ENCODE results near the gene MGAT5.

MGAT5 gene

GRCh38 chr2:134301928-134302260 lies 48.0 kb downstream of the MGAT5 start:
- Mint-ChIP-seq H3K27ac (no peak overlapping the region), H3K27me3 (no peaks in the 10 kb centered on the region), H3K9me3 (peaks cover under 1 to 3% of the 10 kb centered on the region in 2 donors), H3K4me1 (peaks cover 36 to 75% of the 10 kb centered on the region in 2 donors), H3K36me3 (peaks cover 24 to 36% of the 10 kb centered on the region in 2 donors), H3K4me3 (no peak overlapping the region)
- DNase-seq (no peak), ATAC-seq (replicated peaks) (no peak)

GRCh38 chr2:134304394-134305108 lies 50.7 kb downstream of the MGAT5 start:
- H3K4me3 Mint-ChIP-seq = no peak overlapping the region
- peaks cover 47 to 83% of the 10 kb centered on the region in 2 donors for H3K4me1 Mint-ChIP-seq
- ATAC-seq (replicated peaks) = no peak

GRCh38 chr2:134305109-134305491 lies 51.2 kb downstream of the MGAT5 start:
- H3K36me3 Mint-ChIP-seq = peaks cover 17 to 29% of the 10 kb centered on the region in 2 donors
- no peaks in the 10 kb centered on the region for H3K27me3 Mint-ChIP-seq
- H3K4me1 Mint-ChIP-seq = peaks cover 45 to 83% of the 10 kb centered on the region in 2 donors
- H3K9me3 Mint-ChIP-seq = peaks cover 2 to 3% of the 10 kb centered on the region in 2 donors
- H3K4me3 Mint-ChIP-seq = no peak overlapping the region
- H3K27ac Mint-ChIP-seq = peak overlapping the region; percentile 67
- DNase-seq (no peak), ATAC-seq (replicated peaks) (no peak)

More at GRCh38 chr2:134304394-134305108, 50.7 kb downstream of the MGAT5 start:
- DNase-seq = no peak
- Mint-ChIP-seq H3K9me3 (peaks cover 2 to 3% of the 10 kb centered on the region in 2 donors), H3K27ac (peak overlapping the region; percentile 80), H3K36me3 (peaks cover 20 to 31% of the 10 kb centered on the region in 2 donors), H3K27me3 (no peaks in the 10 kb centered on the region)

- Mint-ChIP-seq H3K9me3 (peaks cover 2 to 3% of the 10 kb centered on the region in 2 donors), H3K4me1 (peaks cover 45 to 83% of the 10 kb centered on the region in 2 donors)
These were observed 52.6 kb downstream of the MGAT5 start for GRCh38 chr2:134306521-134306920.

GRCh38 chr2:134307334-134307733 lies 53.5 kb downstream of the MGAT5 start:
- Mint-ChIP-seq H3K4me3 (peak overlapping the region; percentile 7 to 25), H3K9me3 (peaks cover 2 to 3% of the 10 kb centered on the region in 2 donors), H3K27ac (peak overlapping the region; percentile 73), H3K36me3 (peaks cover 31 to 43% of the 10 kb centered on the region in 2 donors), H3K27me3 (no peaks in the 10 kb centered on the region), H3K4me1 (peaks cover 48 to 87% of the 10 kb centered on the region in 2 donors)
- DNase-seq (no peak), ATAC-seq (replicated peaks) (no peak)

More at GRCh38 chr2:134306521-134306920, 52.6 kb downstream of the MGAT5 start:
- H3K27me3 Mint-ChIP-seq = no peaks in the 10 kb centered on the region
- DNase-seq = no peak
- H3K27ac Mint-ChIP-seq = peak overlapping the region; percentile 51
- H3K36me3 Mint-ChIP-seq = peaks cover 25 to 37% of the 10 kb centered on the region in 2 donors
- ATAC-seq (replicated peaks) = no peak
- no peak overlapping the region for H3K4me3 Mint-ChIP-seq

- no peak for ATAC-seq (replicated peaks)
- peaks cover 26 to 44% of the 10 kb centered on the region in 2 donors for H3K36me3 Mint-ChIP-seq
- H3K27me3 Mint-ChIP-seq = no peaks in the 10 kb centered on the region
- no peak for DNase-seq
- H3K4me3 Mint-ChIP-seq = no peak overlapping the region
- H3K9me3 Mint-ChIP-seq = peaks cover 2 to 3% of the 10 kb centered on the region in 2 donors
- H3K4me1 Mint-ChIP-seq = peaks cover 49 to 85% of the 10 kb centered on the region in 2 donors
- no peak overlapping the region for H3K27ac Mint-ChIP-seq
These were observed 54.9 kb downstream of the MGAT5 start for GRCh38 chr2:134308474-134309385.

- peaks cover 49 to 87% of the 10 kb centered on the region in 2 donors for H3K4me1 Mint-ChIP-seq
- H3K4me3 Mint-ChIP-seq = no peak overlapping the region
These were observed 56.5 kb downstream of the MGAT5 start for GRCh38 chr2:134310107-134311079.

GRCh38 chr2:134312482-134312881 lies 58.6 kb downstream of the MGAT5 start:
- H3K36me3 Mint-ChIP-seq = peaks cover 22 to 37% of the 10 kb centered on the region in 2 donors
- H3K9me3 Mint-ChIP-seq = peaks cover 2 to 3% of the 10 kb centered on the region in 2 donors
- no peak overlapping the region for H3K4me3 Mint-ChIP-seq
- ATAC-seq (replicated peaks) (no peak), DNase-seq (no peak)
- H3K27me3 Mint-ChIP-seq = no peaks in the 10 kb centered on the region
- H3K27ac Mint-ChIP-seq = peak overlapping the region; percentile 62
- peaks cover 52 to 81% of the 10 kb centered on the region in 2 donors for H3K4me1 Mint-ChIP-seq

More at GRCh38 chr2:134310107-134311079, 56.5 kb downstream of the MGAT5 start:
- DNase-seq = no peak
- Mint-ChIP-seq H3K27me3 (no peaks in the 10 kb centered on the region), H3K36me3 (peaks cover 20 to 33% of the 10 kb centered on the region in 2 donors), H3K27ac (peak overlapping the region; percentile 37), H3K9me3 (peaks cover 2 to 3% of the 10 kb centered on the region in 2 donors)
- peak; percentile 25 to 39 for ATAC-seq (replicated peaks)

GRCh38 chr2:134314202-134314601 lies 60.3 kb downstream of the MGAT5 start:
- DNase-seq (no peak), ATAC-seq (replicated peaks) (no peak)
- Mint-ChIP-seq H3K4me1 (peaks cover 47 to 75% of the 10 kb centered on the region in 2 donors), H3K4me3 (no peak overlapping the region), H3K9me3 (peaks cover 0 to 3% of the 10 kb centered on the region in 2 donors), H3K36me3 (peaks cover 34 to 50% of the 10 kb centered on the region in 2 donors), H3K27me3 (no peaks in the 10 kb centered on the region), H3K27ac (no peak overlapping the region)

- H3K9me3 Mint-ChIP-seq = no peaks in the 10 kb centered on the region
- H3K36me3 Mint-ChIP-seq = peaks cover 33 to 51% of the 10 kb centered on the region in 2 donors
- no peak overlapping the region for H3K4me3 Mint-ChIP-seq
- H3K27ac Mint-ChIP-seq = no peak overlapping the region
- H3K27me3 Mint-ChIP-seq = no peaks in the 10 kb centered on the region
- peaks cover 49 to 76% of the 10 kb centered on the region in 2 donors for H3K4me1 Mint-ChIP-seq
- DNase-seq (no peak), ATAC-seq (replicated peaks) (no peak)
These were observed 61.0 kb downstream of the MGAT5 start for GRCh38 chr2:134314681-134315368.

GRCh38 chr2:134315471-134315870 lies 61.6 kb downstream of the MGAT5 start:
- no peaks in the 10 kb centered on the region for H3K9me3 Mint-ChIP-seq
- H3K27ac Mint-ChIP-seq = no peak overlapping the region
- DNase-seq (no peak), ATAC-seq (replicated peaks) (no peak)
- no peak overlapping the region for H3K4me3 Mint-ChIP-seq
- H3K36me3 Mint-ChIP-seq = peaks cover 35 to 54% of the 10 kb centered on the region in 2 donors
- H3K4me1 Mint-ChIP-seq = peaks cover 51 to 76% of the 10 kb centered on the region in 2 donors
- H3K27me3 Mint-ChIP-seq = no peaks in the 10 kb centered on the region

- DNase-seq (no peak), ATAC-seq (replicated peaks) (peak; percentile 21 to 29)
- Mint-ChIP-seq H3K27ac (peak overlapping the region; percentile 81), H3K36me3 (peaks cover 37 to 60% of the 10 kb centered on the region in 2 donors), H3K4me3 (no peak overlapping the region), H3K9me3 (no peaks in the 10 kb centered on the region), H3K27me3 (no peaks in the 10 kb centered on the region), H3K4me1 (peaks cover 60 to 78% of the 10 kb centered on the region in 2 donors)
These were observed 65.9 kb downstream of the MGAT5 start for GRCh38 chr2:134319596-134320254.
